ENCODE results near the gene RMND5A.

RMND5A gene

GRCh38 chr2:86768189-86768949 is 48.3 kb downstream of the RMND5A start:
- no peak for DNase-seq

DNA sequence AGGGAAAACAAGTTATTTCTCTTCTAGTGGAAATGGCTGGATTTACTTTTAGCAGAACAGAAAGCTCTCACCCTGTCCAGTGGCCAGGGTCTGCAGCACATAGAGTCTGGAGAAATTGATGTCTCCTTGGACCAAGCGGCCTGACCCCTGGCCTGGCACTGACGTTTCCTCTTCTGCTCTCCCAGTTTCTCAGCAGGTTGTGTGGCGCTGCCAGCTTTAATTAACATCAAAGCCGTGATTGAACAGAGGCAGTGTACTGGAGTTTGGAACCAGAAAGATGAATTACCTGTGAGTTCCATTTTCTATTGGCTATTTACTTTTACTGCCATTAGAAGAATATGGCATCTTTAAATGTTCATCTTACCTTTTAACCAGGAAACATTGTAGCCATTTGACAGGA is 49.7 kb downstream of the RMND5A start:
- peak; percentile 81 for DNase-seq

DNA sequence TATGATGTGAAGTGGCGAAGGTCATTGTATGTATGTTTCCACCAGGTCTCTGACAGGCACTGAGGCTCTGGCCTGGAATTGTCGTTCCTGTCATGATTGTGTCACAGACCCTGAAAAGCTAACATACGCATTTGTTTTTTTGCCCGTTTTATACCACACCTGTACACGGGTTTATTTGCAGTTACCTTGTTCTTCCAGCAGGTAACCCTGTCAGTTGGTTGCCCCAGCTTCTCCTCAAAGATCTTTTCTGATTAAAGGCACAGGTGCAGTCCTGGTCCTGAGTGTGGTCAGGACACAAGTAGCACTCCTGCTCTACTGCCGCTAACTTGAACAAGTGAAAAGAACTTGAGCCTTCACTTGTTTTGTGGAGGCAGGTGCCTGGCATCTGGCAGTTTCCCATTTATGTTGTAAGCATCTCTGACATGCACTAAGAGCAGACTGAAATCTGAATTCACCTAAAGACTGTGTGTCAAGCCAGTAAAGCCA is 50.8 kb downstream of the RMND5A start:
- no peak for DNase-seq

- DNase-seq = no peak
Measured at GRCh38 chr2:86772611-86773010, 52.5 kb downstream of the RMND5A start.

DNA sequence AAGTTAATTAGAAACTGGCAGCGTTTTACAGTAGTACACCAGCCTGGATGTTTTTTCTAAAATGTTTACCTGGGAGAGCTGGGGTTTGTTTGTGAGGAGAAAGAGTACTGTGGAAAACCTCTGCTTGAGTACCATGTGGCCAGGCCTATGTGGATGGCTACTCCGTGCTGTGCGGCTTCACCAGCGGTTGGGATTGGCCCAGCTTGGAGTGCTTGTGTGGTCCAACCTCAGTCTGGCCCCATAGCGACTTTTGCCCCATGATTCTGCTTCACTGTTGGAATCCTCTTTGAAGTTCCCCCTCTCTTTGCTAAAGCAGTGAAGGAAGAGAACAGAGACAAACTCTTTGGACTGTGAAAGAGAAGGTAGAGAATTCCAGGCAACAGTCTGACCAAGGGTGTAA is 54.8 kb downstream of the RMND5A start:
- DNase-seq = no peak

GRCh38 chr2:86775338-86775737 is 55.2 kb downstream of the RMND5A start:
- no peak for DNase-seq

GRCh38 chr2:86776532-86776931 is 56.4 kb downstream of the RMND5A start:
- no peak for DNase-seq

DNA sequence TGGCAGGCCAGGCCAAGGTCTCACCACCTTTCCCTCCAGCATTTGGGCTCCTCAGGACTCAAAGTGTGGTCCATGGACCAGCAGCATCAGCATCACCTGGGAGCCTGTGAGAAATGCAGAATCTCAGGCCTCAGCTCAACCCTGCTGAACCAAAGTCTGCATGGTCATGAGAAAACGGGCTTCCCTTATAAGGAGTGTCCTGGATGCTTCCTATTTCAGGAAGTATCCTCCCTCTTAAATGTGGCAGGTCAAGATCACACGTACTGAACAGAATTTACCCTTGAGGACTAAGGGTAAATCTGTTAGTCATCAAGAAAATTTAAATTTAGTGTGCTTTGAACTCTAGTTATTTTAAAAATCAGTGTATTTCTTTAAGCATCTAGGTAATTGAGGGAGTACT is 58.9 kb downstream of the RMND5A start:
- DNase-seq = no peak

- DNase-seq = no peak
Measured at GRCh38 chr2:86779971-86780370, 59.9 kb downstream of the RMND5A start.

- no peak for DNase-seq
Measured at GRCh38 chr2:86781363-86781762, 61.3 kb downstream of the RMND5A start.

DNA sequence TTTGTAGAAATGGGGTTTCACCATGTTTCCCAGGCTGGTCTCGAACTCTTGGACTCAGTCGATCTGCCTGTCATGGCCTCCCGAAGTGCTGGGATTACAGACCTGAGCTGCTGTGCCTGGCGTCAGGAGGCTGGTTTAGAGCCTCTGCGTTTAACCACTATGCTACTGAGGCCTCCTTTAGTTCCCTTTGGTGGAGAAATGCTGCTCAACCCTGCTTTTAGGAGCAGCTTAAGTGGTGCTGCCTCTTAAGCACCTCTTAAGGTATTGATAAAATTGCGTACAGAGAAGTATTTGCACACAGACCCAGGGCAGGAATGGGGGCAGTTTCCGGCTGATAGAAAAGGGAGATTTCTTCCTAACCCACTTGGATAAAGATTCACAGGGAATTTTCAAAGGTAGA is 62.7 kb downstream of the RMND5A start:
- DNase-seq = no peak

DNA sequence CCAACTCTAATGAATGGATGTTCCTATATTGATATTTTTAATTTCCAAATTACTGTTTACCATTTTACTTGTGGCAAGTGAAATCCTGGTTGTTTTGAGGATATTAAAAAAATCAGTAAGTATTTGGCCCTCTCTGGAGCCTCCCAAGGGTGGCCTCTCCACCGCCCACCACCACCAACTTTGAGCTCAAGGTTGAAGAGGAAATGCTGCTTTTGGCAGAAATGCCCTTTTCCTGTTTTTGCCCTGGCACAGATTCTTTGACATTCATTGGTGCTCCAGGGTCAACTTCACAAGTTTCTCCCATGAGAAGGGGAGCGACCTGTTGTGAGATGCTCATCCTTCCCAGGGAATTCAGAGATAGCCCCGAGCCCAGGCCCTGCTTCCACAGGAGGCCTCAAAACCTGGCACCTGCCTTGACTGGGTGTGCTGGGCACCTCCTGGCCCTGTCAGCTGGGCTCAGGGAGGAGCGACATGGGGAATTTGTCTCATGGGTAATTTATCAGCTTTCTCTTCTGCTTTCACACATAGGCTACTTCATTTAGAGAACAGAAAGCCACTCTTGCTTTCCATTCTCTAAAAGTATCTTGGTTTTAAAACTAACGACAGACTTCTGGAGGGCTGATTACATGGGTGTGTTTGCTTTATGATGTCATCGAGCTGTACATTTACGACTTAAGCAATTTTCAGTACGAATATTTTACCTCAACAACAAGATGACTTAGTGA is 63.7 kb downstream of the RMND5A start:
- no peak for DNase-seq

GRCh38 chr2:86785456-86785855 is 65.4 kb downstream of the RMND5A start:
- DNase-seq = no peak

GRCh38 chr2:86786001-86786536 is 66.0 kb downstream of the RMND5A start:
- no peak for DNase-seq

- DNase-seq = peak; percentile 48
Measured at GRCh38 chr2:86787736-86788135, 67.6 kb downstream of the RMND5A start.

GRCh38 chr2:86788165-86788564 is 68.1 kb downstream of the RMND5A start:
- DNase-seq = no peak

DNA sequence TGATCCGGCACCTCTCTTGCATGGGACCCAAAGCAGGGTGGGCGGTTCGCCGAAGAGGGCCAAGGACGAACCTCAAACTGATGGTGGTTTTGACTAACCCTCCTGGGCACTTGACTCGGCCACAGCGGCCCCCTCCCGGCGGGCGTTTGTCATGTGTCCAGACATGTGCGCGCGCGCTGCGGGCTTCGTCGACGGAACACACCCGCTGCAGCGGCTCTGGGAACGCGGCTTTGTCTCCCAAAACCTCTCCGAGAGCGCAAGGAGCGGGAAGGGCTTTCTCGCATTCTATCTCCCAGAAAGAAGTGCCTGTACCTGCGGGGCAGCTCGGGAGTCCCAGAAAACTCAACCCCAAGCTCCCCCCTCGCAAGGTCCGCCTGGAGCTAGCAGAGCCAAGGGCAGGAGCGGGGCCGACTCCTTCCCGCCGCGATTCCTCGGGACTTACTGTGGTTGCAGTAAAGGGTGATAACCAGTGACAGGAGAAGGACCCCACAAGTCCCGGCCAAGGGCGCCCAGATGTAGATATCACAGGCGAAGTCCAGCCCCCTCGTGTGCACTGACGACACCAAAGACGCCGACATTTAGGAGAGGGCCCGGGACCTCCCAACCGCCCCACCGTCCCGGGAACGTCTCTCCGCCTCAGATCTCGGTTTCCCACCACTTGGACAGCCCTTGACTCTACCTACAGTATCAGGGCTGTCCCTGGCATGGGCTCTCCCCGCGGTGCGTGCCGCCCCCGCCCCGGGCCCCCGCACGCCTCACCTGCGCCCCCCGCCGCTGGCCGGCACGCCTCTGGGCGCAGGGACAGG is 69.0 kb downstream of the RMND5A start:
- peak; percentile 74 for DNase-seq

- DNase-seq = no peak
Measured at GRCh38 chr2:86789687-86790133, 69.6 kb downstream of the RMND5A start.

DNA sequence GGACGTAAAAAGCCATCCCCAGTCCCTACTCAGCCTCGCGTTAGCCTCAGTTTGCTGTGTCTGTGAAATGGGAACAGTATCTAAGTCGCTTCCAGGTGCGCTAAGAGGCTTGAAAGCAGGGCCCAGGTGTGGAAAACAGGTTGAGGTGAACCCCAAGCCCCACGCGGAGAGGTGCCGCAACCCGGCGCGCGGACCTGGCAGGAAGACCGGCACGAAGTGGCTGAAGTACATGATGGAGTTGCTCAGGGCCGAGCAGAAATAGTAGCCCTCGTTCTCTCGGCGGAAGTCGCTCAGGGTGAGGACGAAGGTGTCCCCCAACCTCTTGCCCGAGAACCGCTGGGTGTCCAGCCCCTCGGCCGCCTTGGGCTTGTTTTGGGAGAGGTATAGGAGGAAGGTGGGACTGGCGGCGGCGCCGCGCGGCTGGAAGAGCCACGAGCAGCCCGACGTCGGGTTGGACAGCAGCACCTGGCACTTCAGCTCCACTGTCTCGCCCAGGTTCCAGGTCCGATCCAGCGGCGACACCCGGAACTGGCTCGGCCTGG is 70.1 kb downstream of the RMND5A start:
- peak; percentile 60 for DNase-seq

- peak; percentile 69 for DNase-seq
Measured at GRCh38 chr2:86790676-86791572, 70.8 kb downstream of the RMND5A start, which contains the start of gene CD8A. TSS of gene CD8A (minus strand) at chr2:86790913. CDS start at chr2:86790825, 88 bp downstream.

DNA sequence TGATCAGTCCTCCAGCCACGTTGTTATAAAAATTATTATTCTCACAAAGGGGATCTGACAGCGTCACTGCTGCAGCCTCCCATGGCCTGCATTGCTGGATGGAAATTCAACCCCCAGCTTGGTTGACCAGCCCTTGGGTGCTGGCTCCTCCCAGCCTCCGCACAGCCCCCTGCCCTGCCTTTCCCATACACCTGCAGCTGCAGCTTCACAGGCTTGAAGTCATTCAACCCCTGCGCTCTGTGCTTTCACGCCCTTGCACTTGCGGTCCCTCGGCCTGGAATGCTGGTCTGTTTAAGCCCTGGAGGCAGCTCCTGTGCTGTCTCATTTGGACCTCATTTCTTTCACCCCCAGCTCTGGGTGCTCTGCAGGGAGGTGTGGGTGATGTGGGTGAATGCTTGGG is 71.5 kb downstream of the RMND5A start:
- DNase-seq = no peak

DNA sequence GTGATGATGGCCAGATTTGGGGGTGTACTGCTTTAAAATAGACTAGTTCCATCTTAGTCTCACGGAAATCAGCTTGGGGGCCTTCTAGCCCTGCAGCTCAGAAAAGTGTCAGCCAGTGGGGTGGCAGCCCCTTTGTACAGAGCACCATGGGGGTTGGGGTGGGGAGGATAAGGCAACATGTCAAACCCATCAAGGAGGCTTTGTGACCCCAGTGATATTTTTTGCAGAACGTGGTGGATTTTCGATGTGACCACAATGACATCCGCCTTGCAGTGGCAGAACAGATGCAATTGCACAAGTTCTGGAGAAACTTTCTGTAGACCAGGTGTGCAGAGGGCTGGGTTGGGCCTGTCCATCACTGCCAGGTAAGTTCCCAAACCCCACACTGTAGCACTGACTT is 73.7 kb downstream of the RMND5A start:
- no peak for DNase-seq

Measured in eye (tissue), 1 donor.